HFFc6 (cell line): Measurements from ENCODE around the gene EGLN3. TPM values are rescaled to one million over a fixed set of nuclear protein-coding genes. Genes with fewer than 3 reads are reported as not detected.

ENCODE experiments used
- DNase-seq: peaks from one replicate; pipeline ENCODE4 v3.0.0-alpha.2; 2018
- H3K27ac Mint-ChIP-seq: 2 replicates; pipeline ENCODE4 v1.8.0; 2020; ENCODE audit warnings: mild to moderate bottlenecking, mixed read lengths
- H3K27me3 Mint-ChIP-seq: 2 replicates; pipeline ENCODE4 v1.8.0; 2021; ENCODE audit warnings: mild to moderate bottlenecking, moderate library complexity, mixed read lengths; ENCODE audit not compliant: insufficient read depth
- H3K36me3 Mint-ChIP-seq: 2 replicates; pipeline ENCODE4 v1.8.0; 2021; ENCODE audit warnings: low read depth, mixed read lengths
- H3K4me1 Mint-ChIP-seq: 2 replicates; pipeline ENCODE4 v1.8.0; 2020; ENCODE audit warnings: low read depth, mixed read lengths
- H3K4me3 Mint-ChIP-seq: 2 replicates; pipeline ENCODE4 v1.8.0; 2020; ENCODE audit warnings: mild to moderate bottlenecking, moderate library complexity, mixed read lengths
- H3K9me3 Mint-ChIP-seq: 2 replicates; pipeline ENCODE4 v1.8.0; 2020; ENCODE audit warnings: mild to moderate bottlenecking, mixed read lengths
- CTCF ChIP-seq: fragments of 200-600 bp; sonication (generic); IDR thresholded peaks from 2 replicates; pipeline ENCODE4 v1.5.0; 2021; ENCODE audit warnings: antibody characterized with exemption, mild to moderate bottlenecking
- total RNA-seq, 6 experiments: library from RNA; stranded (reverse); fragmentation: NEBNext Ultra II Directional; extraction: Animal tissue kit (Norgen Biotek cat#: 25700); gene quantifications; 2 replicates in 1 of 6; 3 replicates in 5 of 6; pipeline ENCODE4 v1.2.3, GENCODE V29; 2021

Gene EGLN3
- total RNA-seq, 6 experiments from 2014 or later = 0.19 TPM; not detected in 5

DNA sequence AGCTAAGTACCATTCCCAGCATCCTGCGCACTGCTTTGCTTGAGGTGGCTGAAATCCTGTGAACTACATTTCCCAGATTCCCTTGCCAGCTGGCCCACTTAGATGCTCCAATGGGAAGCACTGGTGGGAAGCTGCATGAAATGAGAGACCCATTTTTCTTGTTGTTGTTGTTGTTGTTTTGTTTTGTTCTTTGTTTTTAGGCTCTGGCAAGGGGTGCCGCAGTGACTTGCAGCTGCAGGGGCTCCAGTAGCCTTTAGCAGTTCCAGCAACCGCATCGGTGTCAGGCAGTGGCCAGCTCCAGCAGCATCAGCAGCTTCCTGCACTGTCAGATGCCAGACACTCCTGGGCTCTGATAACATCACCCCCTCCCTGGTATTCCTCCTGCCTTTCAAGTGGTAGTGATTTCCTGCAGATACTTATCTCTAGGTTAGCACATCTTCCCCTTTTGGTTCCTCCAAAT, 8.8 kb upstream of the EGLN3 start:
- no peak for DNase-seq
- Mint-ChIP-seq H3K9me3 (peaks cover 25% of the 10 kb centered on the region), H3K27me3 (peaks cover 7% of the 10 kb centered on the region), H3K27ac (no peak overlapping the region), H3K36me3 (no peaks in the 10 kb centered on the region; the same call in 1 of the 2 replicates), H3K4me3 (no peak overlapping the region), H3K4me1 (no peaks in the 10 kb centered on the region)
- TF ChIP-seq CTCF = no peak

- Mint-ChIP-seq H3K9me3 (peaks cover 18% of the 10 kb centered on the region), H3K27me3 (peaks cover 9% of the 10 kb centered on the region), H3K36me3 (no peaks in the 10 kb centered on the region; the same call in 1 of the 2 replicates), H3K4me1 (no peaks in the 10 kb centered on the region), H3K27ac (no peak overlapping the region), H3K4me3 (no peak overlapping the region)
- no peak for TF ChIP-seq CTCF
- DNase-seq = no peak
Observed at GRCh38 chr14:33958605-33959226, 7.8 kb upstream of the EGLN3 start.

DNA sequence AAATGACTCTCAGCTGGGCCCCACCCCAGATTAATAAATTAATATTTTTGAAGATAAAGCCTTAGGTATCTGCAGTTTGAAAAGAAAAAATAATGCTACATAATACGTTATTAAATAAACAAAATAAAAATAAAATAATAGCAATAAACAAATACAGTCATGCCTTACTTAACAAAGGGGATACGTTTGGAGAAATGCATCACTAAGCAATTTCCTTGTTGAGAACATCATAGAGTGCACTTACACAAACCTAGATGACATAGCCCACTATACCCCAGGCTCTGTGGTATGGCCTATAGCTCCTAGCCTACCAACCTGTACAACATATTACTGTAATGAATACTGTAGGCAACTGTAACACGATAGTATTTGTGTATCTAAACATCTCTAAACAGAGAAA, 7.1 kb upstream of the EGLN3 start:
- Mint-ChIP-seq H3K36me3 (no peaks in the 10 kb centered on the region; the same call in 1 of the 2 replicates), H3K27ac (no peak overlapping the region), H3K27me3 (peaks cover 5% of the 10 kb centered on the region), H3K4me3 (no peak overlapping the region), H3K4me1 (no peaks in the 10 kb centered on the region), H3K9me3 (peaks cover 18% of the 10 kb centered on the region)
- DNase-seq = no peak
- TF ChIP-seq CTCF = no peak

DNA sequence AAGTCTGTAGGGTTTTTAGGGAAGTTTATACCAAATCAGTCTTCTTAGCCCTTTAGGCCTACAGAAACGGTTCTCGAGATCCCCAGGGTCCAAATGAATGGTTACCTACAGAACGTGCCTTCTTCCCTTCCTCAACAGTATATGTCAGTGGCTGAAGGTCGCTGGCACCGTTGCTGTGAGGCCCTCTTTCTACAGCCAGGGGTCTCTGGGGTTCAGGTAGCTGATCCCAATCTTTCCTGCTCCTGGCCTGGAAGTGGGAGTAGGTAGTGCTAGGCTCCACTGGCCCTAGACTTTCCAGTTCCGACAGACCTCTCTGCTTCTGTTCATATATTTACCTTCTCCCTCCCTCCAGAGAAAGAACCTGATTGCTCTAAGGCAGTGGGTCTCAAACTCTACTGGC, 6.4 kb upstream of the EGLN3 start:
- Mint-ChIP-seq H3K36me3 (no peaks in the 10 kb centered on the region; the same call in 1 of the 2 replicates), H3K4me3 (no peak overlapping the region), H3K27me3 (peaks cover 4% of the 10 kb centered on the region), H3K27ac (no peak overlapping the region), H3K4me1 (no peaks in the 10 kb centered on the region), H3K9me3 (peaks cover 15% of the 10 kb centered on the region)
- DNase-seq = no peak
- TF ChIP-seq CTCF = no peak

- Mint-ChIP-seq H3K27ac (no peak overlapping the region), H3K27me3 (peaks cover 4% of the 10 kb centered on the region), H3K9me3 (peaks cover 12% of the 10 kb centered on the region), H3K36me3 (no peaks in the 10 kb centered on the region; the same call in 1 of the 2 replicates), H3K4me1 (no peaks in the 10 kb centered on the region), H3K4me3 (no peak overlapping the region)
- no peak for TF ChIP-seq CTCF
- DNase-seq = no peak
Observed at GRCh38 chr14:33956640-33957039, 5.8 kb upstream of the EGLN3 start.
